OCI-LY1 (cell line): ENCODE results near the gene ST6GAL1.

ENCODE experiments used
- EZH2 ChIP-seq: fragments of 200-600 bp; sonication (generic), shearing (Covaris generic); IDR thresholded peaks from 2 replicates; pipeline ENCODE4 v1.8.0; 2017; ENCODE audit warnings: borderline replicate concordance, mixed run types, mild to moderate bottlenecking, antibody characterized with exemption, low read length, moderate library complexity, mixed read lengths
- TF ChIP-seq, protein P1 (sequence below): fragments of 200-600 bp; sonication (generic), shearing (Covaris generic); IDR thresholded peaks from 2 replicates; pipeline ENCODE4 v1.5.1; 2017; ENCODE audit warnings: mild to moderate bottlenecking, antibody characterized with exemption, low read length, moderate library complexity, mixed read lengths

DNA sequence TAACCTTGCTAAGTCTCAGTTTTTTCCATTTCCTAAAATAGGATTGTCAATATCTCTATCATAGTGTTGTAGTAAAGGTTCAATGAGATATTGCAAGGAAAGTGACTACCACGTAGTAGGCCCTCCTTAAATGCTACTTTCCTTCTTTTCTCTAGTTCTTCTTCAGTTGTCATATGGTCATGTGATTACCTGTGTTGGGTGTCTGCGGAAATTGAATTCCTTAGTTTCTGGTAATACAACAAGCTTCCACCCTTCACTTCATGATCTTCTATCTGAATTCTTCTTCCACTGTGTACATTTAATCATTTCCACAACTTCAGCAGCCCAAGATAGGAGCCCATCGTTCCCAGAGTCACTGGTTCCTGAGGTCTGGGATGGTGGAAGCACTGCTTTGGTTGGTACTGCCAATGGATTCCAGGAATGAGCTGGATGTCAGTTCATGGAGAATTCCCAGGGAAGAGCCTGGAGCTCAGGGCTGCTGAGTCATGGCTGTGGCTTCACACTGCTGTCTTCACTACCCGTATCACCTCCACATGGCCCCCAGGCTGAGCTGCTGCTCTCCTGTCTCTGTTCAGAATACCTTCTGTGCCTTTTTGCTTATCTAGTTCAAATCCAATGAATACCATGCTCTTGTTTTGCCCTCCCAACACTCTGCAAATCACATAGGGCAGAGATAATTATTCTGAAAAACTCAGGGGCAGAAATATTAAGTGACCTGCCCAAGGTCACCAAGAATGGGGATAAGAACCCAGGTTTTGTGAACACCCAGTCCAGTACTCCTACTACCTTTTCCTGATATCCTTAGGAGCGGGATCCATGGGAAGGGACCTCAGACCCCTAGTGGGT is 110.4 kb downstream of the ST6GAL1 start:
- TF ChIP-seq, protein P1, sequence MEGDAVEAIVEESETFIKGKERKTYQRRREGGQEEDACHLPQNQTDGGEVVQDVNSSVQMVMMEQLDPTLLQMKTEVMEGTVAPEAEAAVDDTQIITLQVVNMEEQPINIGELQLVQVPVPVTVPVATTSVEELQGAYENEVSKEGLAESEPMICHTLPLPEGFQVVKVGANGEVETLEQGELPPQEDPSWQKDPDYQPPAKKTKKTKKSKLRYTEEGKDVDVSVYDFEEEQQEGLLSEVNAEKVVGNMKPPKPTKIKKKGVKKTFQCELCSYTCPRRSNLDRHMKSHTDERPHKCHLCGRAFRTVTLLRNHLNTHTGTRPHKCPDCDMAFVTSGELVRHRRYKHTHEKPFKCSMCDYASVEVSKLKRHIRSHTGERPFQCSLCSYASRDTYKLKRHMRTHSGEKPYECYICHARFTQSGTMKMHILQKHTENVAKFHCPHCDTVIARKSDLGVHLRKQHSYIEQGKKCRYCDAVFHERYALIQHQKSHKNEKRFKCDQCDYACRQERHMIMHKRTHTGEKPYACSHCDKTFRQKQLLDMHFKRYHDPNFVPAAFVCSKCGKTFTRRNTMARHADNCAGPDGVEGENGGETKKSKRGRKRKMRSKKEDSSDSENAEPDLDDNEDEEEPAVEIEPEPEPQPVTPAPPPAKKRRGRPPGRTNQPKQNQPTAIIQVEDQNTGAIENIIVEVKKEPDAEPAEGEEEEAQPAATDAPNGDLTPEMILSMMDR, result no peak
- no peak for TF ChIP-seq EZH2
